Activated naive CD8-positive, alpha-beta T cell treated with anti-CD3 and anti-CD28 coated beads, Interleukin-2, amount 50 U/mL, for 24 hours (primary cell): ENCODE measurements around the gene DCBLD2.

Experiments used
- ATAC-seq: fragments of 150-1000 bp; cut with Tn5 transposase; one replicate; pipeline ENCODE4 v1.10.0; 2021
- DNase-seq: peaks from one replicate; pipeline ENCODE4 v3.0.0; 2021
- H3K27ac Mint-ChIP-seq: one replicate; pipeline ENCODE4 v1.8.0; 2021; ENCODE audit warnings: mild to moderate bottlenecking, mixed read lengths
- H3K27me3 Mint-ChIP-seq: one replicate; pipeline ENCODE4 v1.8.0; 2021; ENCODE audit warnings: mixed read lengths
- H3K36me3 Mint-ChIP-seq: one replicate; pipeline ENCODE4 v1.8.0; 2021; ENCODE audit warnings: low read depth, mixed read lengths
- H3K4me1 Mint-ChIP-seq: one replicate; pipeline ENCODE4 v1.8.0; 2021; ENCODE audit warnings: mixed read lengths
- H3K4me3 Mint-ChIP-seq: one replicate; pipeline ENCODE4 v1.8.0; 2021; ENCODE audit warnings: mild to moderate bottlenecking, moderate library complexity, mixed read lengths
- H3K9me3 Mint-ChIP-seq: one replicate; pipeline ENCODE4 v1.8.0; 2021; ENCODE audit warnings: mixed read lengths

The DCBLD2 gene

GRCh38 chr3:98805571-98805970 is 95.9 kb downstream of the DCBLD2 start:
- H3K27me3 Mint-ChIP-seq = no peaks in the 10 kb centered on the region
- DNase-seq = no peak
- H3K4me3 Mint-ChIP-seq = no peak overlapping the region
- H3K9me3 Mint-ChIP-seq = no peaks in the 10 kb centered on the region
- H3K4me1 Mint-ChIP-seq = peaks cover 3% of the 10 kb centered on the region
- no peak overlapping the region for H3K27ac Mint-ChIP-seq
- peaks cover 6% of the 10 kb centered on the region for H3K36me3 Mint-ChIP-seq
- ATAC-seq = no peak

- Mint-ChIP-seq H3K27me3 (no peaks in the 10 kb centered on the region), H3K36me3 (peaks cover 6% of the 10 kb centered on the region)
These were observed 100.3 kb downstream of the DCBLD2 start for GRCh38 chr3:98801043-98801747.

GRCh38 chr3:98800401-98800800 is 101.1 kb downstream of the DCBLD2 start:
- no peak for ATAC-seq
- Mint-ChIP-seq H3K9me3 (no peaks in the 10 kb centered on the region), H3K36me3 (peaks cover 4% of the 10 kb centered on the region), H3K27me3 (no peaks in the 10 kb centered on the region), H3K4me3 (no peak overlapping the region), H3K4me1 (no peaks in the 10 kb centered on the region), H3K27ac (no peak overlapping the region)
- no peak for DNase-seq

More at GRCh38 chr3:98801043-98801747, 100.3 kb downstream of the DCBLD2 start:
- Mint-ChIP-seq H3K27ac (no peak overlapping the region), H3K4me3 (no peak overlapping the region), H3K9me3 (no peaks in the 10 kb centered on the region), H3K4me1 (no peaks in the 10 kb centered on the region)
- DNase-seq (no peak), ATAC-seq (no peak)

- Mint-ChIP-seq H3K9me3 (no peaks in the 10 kb centered on the region), H3K27me3 (no peaks in the 10 kb centered on the region), H3K36me3 (peaks cover 1% of the 10 kb centered on the region), H3K27ac (no peak overlapping the region), H3K4me1 (no peaks in the 10 kb centered on the region), H3K4me3 (no peak overlapping the region)
- ATAC-seq = no peak
- DNase-seq = no peak
These were observed 102.0 kb downstream of the DCBLD2 start for GRCh38 chr3:98799479-98799878.

GRCh38 chr3:98798820-98799219 is 102.7 kb downstream of the DCBLD2 start:
- DNase-seq (no peak), ATAC-seq (no peak)
- H3K27me3 Mint-ChIP-seq = no peaks in the 10 kb centered on the region
- no peak overlapping the region for H3K27ac Mint-ChIP-seq
- no peaks in the 10 kb centered on the region for H3K4me1 Mint-ChIP-seq
- H3K9me3 Mint-ChIP-seq = no peaks in the 10 kb centered on the region
- no peaks in the 10 kb centered on the region for H3K36me3 Mint-ChIP-seq
- H3K4me3 Mint-ChIP-seq = no peak overlapping the region

GRCh38 chr3:98797905-98798304 is 103.6 kb downstream of the DCBLD2 start:
- DNase-seq (no peak), ATAC-seq (no peak)
- no peaks in the 10 kb centered on the region for H3K9me3 Mint-ChIP-seq
- no peaks in the 10 kb centered on the region for H3K36me3 Mint-ChIP-seq
- no peak overlapping the region for H3K27ac Mint-ChIP-seq
- no peaks in the 10 kb centered on the region for H3K4me1 Mint-ChIP-seq
- no peaks in the 10 kb centered on the region for H3K27me3 Mint-ChIP-seq
- H3K4me3 Mint-ChIP-seq = no peak overlapping the region

GRCh38 chr3:98796334-98796733 is 105.2 kb downstream of the DCBLD2 start:
- Mint-ChIP-seq H3K9me3 (no peaks in the 10 kb centered on the region), H3K4me1 (no peaks in the 10 kb centered on the region), H3K27me3 (no peaks in the 10 kb centered on the region), H3K36me3 (no peaks in the 10 kb centered on the region), H3K4me3 (no peak overlapping the region), H3K27ac (no peak overlapping the region)
- ATAC-seq = no peak
- no peak for DNase-seq

GRCh38 chr3:98793971-98794370 is 107.5 kb downstream of the DCBLD2 start:
- Mint-ChIP-seq H3K36me3 (no peaks in the 10 kb centered on the region), H3K4me3 (no peak overlapping the region), H3K27me3 (no peaks in the 10 kb centered on the region), H3K27ac (no peak overlapping the region), H3K4me1 (no peaks in the 10 kb centered on the region), H3K9me3 (no peaks in the 10 kb centered on the region)
- ATAC-seq (no peak), DNase-seq (no peak)

GRCh38 chr3:98791341-98792325 is 109.9 kb downstream of the DCBLD2 start:
- H3K27me3 Mint-ChIP-seq = peaks cover 2% of the 10 kb centered on the region
- no peak overlapping the region for H3K27ac Mint-ChIP-seq
- ATAC-seq (no peak), DNase-seq (no peak)
- no peaks in the 10 kb centered on the region for H3K36me3 Mint-ChIP-seq
- no peaks in the 10 kb centered on the region for H3K9me3 Mint-ChIP-seq
- peaks cover 3% of the 10 kb centered on the region for H3K4me1 Mint-ChIP-seq
- no peak overlapping the region for H3K4me3 Mint-ChIP-seq

GRCh38 chr3:98788651-98789050 is 112.8 kb downstream of the DCBLD2 start:
- Mint-ChIP-seq H3K4me1 (peaks cover 9% of the 10 kb centered on the region), H3K27me3 (peaks cover 3% of the 10 kb centered on the region), H3K36me3 (no peaks in the 10 kb centered on the region), H3K4me3 (no peak overlapping the region), H3K9me3 (no peaks in the 10 kb centered on the region), H3K27ac (no peak overlapping the region)
- no peak for ATAC-seq
- DNase-seq = no peak

GRCh38 chr3:98787181-98787580 is 114.3 kb downstream of the DCBLD2 start:
- Mint-ChIP-seq H3K9me3 (no peaks in the 10 kb centered on the region), H3K27ac (no peak overlapping the region), H3K4me3 (no peak overlapping the region), H3K36me3 (no peaks in the 10 kb centered on the region), H3K4me1 (peaks cover 9% of the 10 kb centered on the region), H3K27me3 (peaks cover 6% of the 10 kb centered on the region)
- ATAC-seq (no peak), DNase-seq (no peak)

- peak; percentile 36 for ATAC-seq
- Mint-ChIP-seq H3K36me3 (no peaks in the 10 kb centered on the region), H3K27me3 (peaks cover 6% of the 10 kb centered on the region)
These were observed 115.0 kb downstream of the DCBLD2 start for GRCh38 chr3:98786364-98787006.

GRCh38 chr3:98784666-98785600 is 116.6 kb downstream of the DCBLD2 start:
- no peaks in the 10 kb centered on the region for H3K36me3 Mint-ChIP-seq
- H3K9me3 Mint-ChIP-seq = no peaks in the 10 kb centered on the region
- H3K27ac Mint-ChIP-seq = no peak overlapping the region
- no peak for DNase-seq
- H3K4me1 Mint-ChIP-seq = peaks cover 9% of the 10 kb centered on the region
- no peak overlapping the region for H3K4me3 Mint-ChIP-seq
- peaks cover 8% of the 10 kb centered on the region for H3K27me3 Mint-ChIP-seq
- ATAC-seq = no peak

More at GRCh38 chr3:98786364-98787006, 115.0 kb downstream of the DCBLD2 start:
- Mint-ChIP-seq H3K9me3 (no peaks in the 10 kb centered on the region), H3K4me3 (no peak overlapping the region), H3K4me1 (peaks cover 9% of the 10 kb centered on the region), H3K27ac (no peak overlapping the region)
- no peak for DNase-seq

GRCh38 chr3:98784042-98784441 is 117.5 kb downstream of the DCBLD2 start:
- H3K27me3 Mint-ChIP-seq = peaks cover 8% of the 10 kb centered on the region
- no peak for DNase-seq
- no peaks in the 10 kb centered on the region for H3K9me3 Mint-ChIP-seq
- H3K4me1 Mint-ChIP-seq = peaks cover 14% of the 10 kb centered on the region
- no peak for ATAC-seq
- H3K36me3 Mint-ChIP-seq = no peaks in the 10 kb centered on the region
- no peak overlapping the region for H3K4me3 Mint-ChIP-seq
- H3K27ac Mint-ChIP-seq = no peak overlapping the region
